ENCODE results near the gene ARHGDIG.
"Not testable (repeated sequence)": the region's sequence is repeated elsewhere in the genome, so short reads cannot be mapped to it uniquely, and the experiment has no call there.

Gene ARHGDIG

DNA sequence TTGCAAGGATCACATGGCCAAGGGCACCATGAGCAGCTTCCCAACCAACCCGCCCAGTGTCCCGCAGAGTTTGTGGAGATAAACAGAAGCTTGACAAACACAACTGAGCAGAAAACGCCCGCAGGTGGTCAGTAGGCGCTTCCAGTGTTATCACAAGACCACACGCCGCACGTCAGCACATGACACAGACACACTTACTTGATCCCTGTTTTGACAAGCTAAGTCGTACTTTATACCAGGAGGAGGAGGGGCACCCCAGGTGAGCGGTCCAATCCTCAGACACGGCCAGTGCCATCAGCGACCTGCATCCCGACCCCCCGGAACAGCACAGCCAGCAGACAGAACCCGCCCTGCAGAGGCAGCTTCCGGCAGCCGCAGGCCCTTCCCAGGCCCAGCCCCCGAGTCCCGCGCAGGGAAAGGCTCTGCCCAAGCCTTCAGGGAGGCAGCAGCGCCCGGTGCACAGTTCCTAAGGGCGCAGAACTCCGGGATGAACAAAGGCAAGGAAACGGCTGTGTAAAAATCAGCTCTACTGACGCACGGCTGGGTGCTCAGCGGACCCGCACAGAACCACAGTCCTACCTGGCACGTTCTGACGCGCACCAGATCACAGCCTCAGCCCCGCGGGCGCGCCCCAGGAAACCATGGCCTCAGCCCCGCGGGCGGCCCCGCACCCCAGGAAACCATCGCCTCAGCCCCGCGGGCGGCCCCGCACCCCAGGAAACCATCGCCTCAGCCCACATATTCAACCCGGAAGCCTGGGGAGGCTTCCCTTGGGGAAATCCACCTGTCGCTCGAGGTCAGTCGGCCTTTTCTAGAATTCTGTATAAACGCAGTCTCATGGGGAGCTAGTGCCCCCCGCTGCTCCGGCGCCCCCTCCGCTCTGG, 44.3 kb downstream of the ARHGDIG start:
- TF ChIP-seq EZH2phosphoT487 (conservative IDR thresholded peaks at IDR 0.05; ENCODE audit: low read length) = no peak
- TF ChIP-seq, protein P1, sequence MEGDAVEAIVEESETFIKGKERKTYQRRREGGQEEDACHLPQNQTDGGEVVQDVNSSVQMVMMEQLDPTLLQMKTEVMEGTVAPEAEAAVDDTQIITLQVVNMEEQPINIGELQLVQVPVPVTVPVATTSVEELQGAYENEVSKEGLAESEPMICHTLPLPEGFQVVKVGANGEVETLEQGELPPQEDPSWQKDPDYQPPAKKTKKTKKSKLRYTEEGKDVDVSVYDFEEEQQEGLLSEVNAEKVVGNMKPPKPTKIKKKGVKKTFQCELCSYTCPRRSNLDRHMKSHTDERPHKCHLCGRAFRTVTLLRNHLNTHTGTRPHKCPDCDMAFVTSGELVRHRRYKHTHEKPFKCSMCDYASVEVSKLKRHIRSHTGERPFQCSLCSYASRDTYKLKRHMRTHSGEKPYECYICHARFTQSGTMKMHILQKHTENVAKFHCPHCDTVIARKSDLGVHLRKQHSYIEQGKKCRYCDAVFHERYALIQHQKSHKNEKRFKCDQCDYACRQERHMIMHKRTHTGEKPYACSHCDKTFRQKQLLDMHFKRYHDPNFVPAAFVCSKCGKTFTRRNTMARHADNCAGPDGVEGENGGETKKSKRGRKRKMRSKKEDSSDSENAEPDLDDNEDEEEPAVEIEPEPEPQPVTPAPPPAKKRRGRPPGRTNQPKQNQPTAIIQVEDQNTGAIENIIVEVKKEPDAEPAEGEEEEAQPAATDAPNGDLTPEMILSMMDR (IDR thresholded peaks at IDR 0.05; ENCODE audit: insufficient read depth, low read length, poor library complexity, severe bottlenecking) = no peak
- H3K4me2 ChIP-seq (ENCODE audit: low read depth, low read length, poor library complexity, severe bottlenecking) = no peak overlapping the region
- H3K79me2 ChIP-seq (ENCODE audit: insufficient read depth, low read length) = peaks cover 17% of the 10 kb centered on the region
- no peaks in the 10 kb centered on the region for H3K36me3 ChIP-seq (ENCODE audit: low read length)
- no peak overlapping the region for H2AFZ ChIP-seq (ENCODE audit: low read depth, low read length, severe bottlenecking)
- no peak overlapping the region for H3K4me3 ChIP-seq (ENCODE audit: insufficient read depth, low read length, poor library complexity, severe bottlenecking)
- no peak overlapping the region for H3K9ac ChIP-seq (ENCODE audit: low read length)
- no peaks in the 10 kb centered on the region for H3K9me2 ChIP-seq (replicated peaks; ENCODE audit: insufficient read depth, low read length)
- H3F3A ChIP-seq (ENCODE audit: insufficient read depth) = no peaks in the 10 kb centered on the region
- no peak overlapping the region for H3K27ac ChIP-seq (ENCODE audit: low read depth, low read length)
- no peaks in the 10 kb centered on the region for H3K27me3 ChIP-seq (ENCODE audit: low read length)
- no peaks in the 10 kb centered on the region for H3K9me3 ChIP-seq (ENCODE audit: insufficient read depth, low read length)
- H4K20me1 ChIP-seq (ENCODE audit: low read depth, low read length) = no peaks in the 10 kb centered on the region

DNA sequence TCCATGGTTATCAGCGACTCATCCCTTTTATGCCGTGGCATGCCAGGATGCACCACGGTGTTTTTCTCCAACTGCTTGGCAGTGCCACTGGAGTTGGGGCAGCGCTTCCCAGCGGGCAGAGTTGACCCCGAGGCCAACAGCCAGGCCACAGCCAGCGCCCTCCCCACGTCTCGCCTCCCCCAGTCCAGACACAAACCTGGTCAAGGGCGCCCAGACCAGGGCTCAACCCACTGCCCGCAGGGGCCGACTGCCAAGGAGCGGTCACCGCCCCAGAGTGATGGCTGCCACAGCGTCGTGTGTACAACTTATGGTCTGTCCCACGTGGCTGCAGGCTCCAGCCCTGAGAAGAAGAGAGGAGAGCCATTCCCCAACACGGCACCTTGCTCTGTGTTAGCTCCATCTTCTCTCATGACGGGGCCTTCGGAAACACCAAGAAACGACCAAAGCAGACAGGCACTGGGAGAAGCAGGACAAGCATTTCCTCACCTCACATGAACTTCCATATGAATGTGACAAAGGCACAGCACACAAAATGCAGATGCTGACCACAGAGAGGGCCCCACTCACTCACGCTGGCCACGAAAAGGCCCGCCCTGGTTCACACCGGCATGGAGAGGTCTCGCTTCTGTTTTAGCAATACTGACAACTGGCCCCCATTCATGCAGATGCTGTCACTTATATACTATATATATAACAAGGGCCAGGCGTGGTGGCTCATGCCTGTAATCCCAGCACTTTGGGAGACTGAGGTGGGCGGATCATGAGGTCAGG, 45.2 kb downstream of the ARHGDIG start:
- TF ChIP-seq, protein P1 (IDR thresholded peaks at IDR 0.05; ENCODE audit: insufficient read depth, low read length, poor library complexity, severe bottlenecking) = no peak
- Histone ChIP-seq H3K9ac (ENCODE audit: low read length) (no peak overlapping the region), H3K4me3 (ENCODE audit: insufficient read depth, low read length, poor library complexity, severe bottlenecking) (no peak overlapping the region), H3F3A (ENCODE audit: insufficient read depth) (no peaks in the 10 kb centered on the region), H3K4me2 (ENCODE audit: low read depth, low read length, poor library complexity, severe bottlenecking) (no peak overlapping the region), H3K9me3 (ENCODE audit: insufficient read depth, low read length) (no peaks in the 10 kb centered on the region), H3K9me2 (replicated peaks; ENCODE audit: insufficient read depth, low read length) (no peaks in the 10 kb centered on the region), H2AFZ (ENCODE audit: low read depth, low read length, severe bottlenecking) (no peak overlapping the region), H4K20me1 (ENCODE audit: low read depth, low read length) (no peaks in the 10 kb centered on the region), H3K27ac (ENCODE audit: low read depth, low read length) (no peak overlapping the region), H3K27me3 (ENCODE audit: low read length) (no peaks in the 10 kb centered on the region), H3K36me3 (ENCODE audit: low read length) (no peaks in the 10 kb centered on the region), H3K79me2 (ENCODE audit: insufficient read depth, low read length) (peaks cover 13% of the 10 kb centered on the region)

DNA sequence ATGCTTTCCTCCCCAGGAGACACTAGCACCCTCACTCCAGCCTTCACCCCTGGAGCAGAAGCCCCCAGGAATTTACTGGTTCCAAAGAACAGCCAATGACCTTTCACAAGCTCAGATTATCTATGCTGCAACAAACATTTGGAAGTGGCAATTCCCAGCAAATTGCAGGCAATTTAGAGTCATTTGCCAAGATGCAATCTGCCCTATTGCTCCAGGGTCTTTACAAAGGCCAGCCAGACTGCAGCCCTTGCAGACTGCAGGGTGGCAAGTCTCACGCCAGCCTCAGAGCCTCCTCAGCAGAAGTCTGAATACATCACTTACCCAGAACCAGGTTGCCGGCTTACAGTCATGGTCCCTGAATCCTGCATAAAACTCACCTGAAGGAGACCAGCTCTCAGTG, 50.4 kb downstream of the ARHGDIG start:
- H4K20me1 ChIP-seq (ENCODE audit: low read depth, low read length) = no peaks in the 10 kb centered on the region
- no peaks in the 10 kb centered on the region for H3K9me2 ChIP-seq (replicated peaks; ENCODE audit: insufficient read depth, low read length)
- no peaks in the 10 kb centered on the region for H3K36me3 ChIP-seq (ENCODE audit: low read length)
- H3K27ac ChIP-seq (ENCODE audit: low read depth, low read length) = no peak overlapping the region
- peaks cover 36% of the 10 kb centered on the region for H3K79me2 ChIP-seq (ENCODE audit: insufficient read depth, low read length)
- H3F3A ChIP-seq (ENCODE audit: insufficient read depth) = no peaks in the 10 kb centered on the region
- no peak overlapping the region for H3K9ac ChIP-seq (ENCODE audit: low read length)
- H2AFZ ChIP-seq (ENCODE audit: low read depth, low read length, severe bottlenecking) = no peak overlapping the region
- H3K9me3 ChIP-seq (ENCODE audit: insufficient read depth, low read length) = no peaks in the 10 kb centered on the region
- no peak overlapping the region for H3K4me3 ChIP-seq (ENCODE audit: insufficient read depth, low read length, poor library complexity, severe bottlenecking)
- no peak overlapping the region for H3K4me2 ChIP-seq (ENCODE audit: low read depth, low read length, poor library complexity, severe bottlenecking)
- no peak for TF ChIP-seq EZH2phosphoT487 (conservative IDR thresholded peaks at IDR 0.05; ENCODE audit: low read length)
- TF ChIP-seq, protein P1 (IDR thresholded peaks at IDR 0.05; ENCODE audit: insufficient read depth, low read length, poor library complexity, severe bottlenecking) = no peak
- no peaks in the 10 kb centered on the region for H3K27me3 ChIP-seq (ENCODE audit: low read length)

DNA sequence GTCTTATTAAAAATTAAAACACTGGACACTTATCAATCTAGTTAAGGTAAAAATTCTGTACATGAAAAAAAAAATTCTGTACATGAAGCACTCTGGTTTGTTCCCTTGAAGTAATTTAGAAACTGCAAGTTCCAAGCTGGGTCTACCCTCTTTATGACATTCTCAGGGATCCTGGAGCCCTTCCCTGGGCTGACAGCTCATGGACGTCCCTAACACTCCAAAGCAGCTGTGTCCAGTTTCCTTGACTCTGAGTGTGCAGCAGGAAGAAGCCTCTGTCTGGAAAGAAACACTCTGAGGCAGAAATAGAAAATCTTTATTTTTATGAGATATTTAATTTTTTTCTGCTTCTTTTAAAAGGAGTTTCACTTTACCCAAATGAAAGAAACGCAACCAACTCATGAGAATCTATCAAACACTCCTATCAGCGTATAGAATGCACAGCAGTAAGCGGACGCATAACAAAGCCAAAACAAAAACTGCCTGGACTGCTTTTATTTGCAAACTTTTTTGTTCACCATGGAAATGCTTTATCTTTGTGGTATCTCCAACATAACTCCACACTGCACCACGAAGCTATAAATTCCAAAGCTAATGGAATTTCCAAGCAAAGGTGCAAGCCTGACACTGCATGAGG, 50.9 kb downstream of the ARHGDIG start:
- not testable (repeated sequence) for H3F3A ChIP-seq (ENCODE audit: insufficient read depth); H3K27me3 ChIP-seq (ENCODE audit: low read length); H3K9me3 ChIP-seq (ENCODE audit: insufficient read depth, low read length); H3K4me3 ChIP-seq (ENCODE audit: insufficient read depth, low read length, poor library complexity, severe bottlenecking); H3K9me2 ChIP-seq (replicated peaks; ENCODE audit: insufficient read depth, low read length); H3K36me3 ChIP-seq (ENCODE audit: low read length); H3K27ac ChIP-seq (ENCODE audit: low read depth, low read length); H4K20me1 ChIP-seq (ENCODE audit: low read depth, low read length); H2AFZ ChIP-seq (ENCODE audit: low read depth, low read length, severe bottlenecking); H3K4me2 ChIP-seq (ENCODE audit: low read depth, low read length, poor library complexity, severe bottlenecking); H3K9ac ChIP-seq (ENCODE audit: low read length)
- H3K79me2 ChIP-seq (ENCODE audit: insufficient read depth, low read length) = peaks cover 36% of the 10 kb centered on the region

Measured in SU-DHL-6 (cell line).